Inferior parietal cortex (tissue), 1 donor: ENCODE data around the gene TRABD2B.
A peak's percentile ranks its signal among the peaks of the same experiment; 100 is the strongest.

Experiments
- DNase-seq: peaks from one replicate; pipeline ENCODE4 v3.0.0-alpha.2; 2016; ENCODE audit errors: extremely low spot score

The TRABD2B gene

GRCh38 chr1:47997289-47998200 is at the start of gene TRABD2B:
Gene TRABD2B (minus strand): TSS chr1:47997385.
- DNase-seq, result peak; percentile 78

GRCh38 chr1:48044311-48044710 is 47.1 kb upstream of the TRABD2B start:
- no peak for DNase-seq

GRCh38 chr1:48043622-48044021 is 46.4 kb upstream of the TRABD2B start:
- DNase-seq, result no peak

GRCh38 chr1:48040154-48040553 is 43.0 kb upstream of the TRABD2B start:
- DNase-seq, result no peak

- no peak for DNase-seq
Observed at GRCh38 chr1:48039088-48040054, 42.2 kb upstream of the TRABD2B start.

GRCh38 chr1:48038270-48038767 is 41.1 kb upstream of the TRABD2B start:
- no peak for DNase-seq

- DNase-seq, result no peak
Observed at GRCh38 chr1:48036710-48037355, 39.6 kb upstream of the TRABD2B start.

- no peak for DNase-seq
Observed at GRCh38 chr1:48035371-48036141, 38.4 kb upstream of the TRABD2B start.

GRCh38 chr1:48033495-48034045 is 36.4 kb upstream of the TRABD2B start:
- DNase-seq, result no peak

- DNase-seq, result no peak
Observed at GRCh38 chr1:48031676-48032075, 34.5 kb upstream of the TRABD2B start.

GRCh38 chr1:48030696-48031365 is 33.6 kb upstream of the TRABD2B start:
- no peak for DNase-seq

- no peak for DNase-seq
Observed at GRCh38 chr1:48030211-48030610, 33.0 kb upstream of the TRABD2B start.

- DNase-seq, result no peak
Observed at GRCh38 chr1:48028218-48029069, 31.3 kb upstream of the TRABD2B start.

- DNase-seq, result no peak
Observed at GRCh38 chr1:48027533-48027835, 30.3 kb upstream of the TRABD2B start.

- DNase-seq, result no peak
Observed at GRCh38 chr1:48026701-48027532, 29.7 kb upstream of the TRABD2B start.

GRCh38 chr1:48026275-48026674 is 29.1 kb upstream of the TRABD2B start:
- DNase-seq, result no peak

- DNase-seq, result no peak
Observed at GRCh38 chr1:48025076-48025475, 27.9 kb upstream of the TRABD2B start.

GRCh38 chr1:48023488-48023887 is 26.3 kb upstream of the TRABD2B start:
- DNase-seq, result no peak
